ENCODE data around the gene CDKL2. TPM values are rescaled to one million over a fixed set of nuclear protein-coding genes. Genes with fewer than 3 reads are reported as not detected.
A peak's percentile ranks its signal among the peaks of the same experiment; 100 is the strongest.

Gene CDKL2
- total RNA-seq, 1 experiment from 2014 or later = 1.5 TPM

- no peak for DNase-seq (ENCODE audit: low spot score)
- Histone ChIP-seq H3K4me1 (ENCODE audit: insufficient read depth, low read length, poor library complexity, severe bottlenecking) (no peaks in the 10 kb centered on the region), H3K36me3 (ENCODE audit: insufficient read depth, low read length, poor library complexity, severe bottlenecking) (no peaks in the 10 kb centered on the region), H3K4me3 (ENCODE audit: low read depth, low read length, poor library complexity, severe bottlenecking) (no peak overlapping the region), H3K9me3 (ENCODE audit: low read depth, low read length, poor library complexity, severe bottlenecking) (no peaks in the 10 kb centered on the region), H3K27ac (ENCODE audit: low read depth, low read length, poor library complexity, severe bottlenecking) (no peak overlapping the region), H3K27me3 (replicated peaks; ENCODE audit: insufficient read depth, low read depth, low read length, poor library complexity) (no peaks in the 10 kb centered on the region)
- ChIA-PET POLR2A (ENCODE audit: low non-redundant PET) (no interaction called here), CTCF (no interaction called here)
- intact Hi-C loops (cut with micrococcal nuclease; ENCODE audit: unreplicated experiment) = no loop called here
- TF ChIP-seq EZH2 (IDR thresholded peaks at IDR 0.05; ENCODE audit: borderline replicate concordance, low read depth, low read length, poor library complexity, severe bottlenecking) (no peak), CTCF (conservative IDR thresholded peaks at IDR 0.05; ENCODE audit: low read depth, low read length) (no peak)
- BruUV-seq (replicated peaks) = no TSS peak
Measured at GRCh38 chr4:75633846-75634245, 3.5 kb upstream of the CDKL2 start.

GRCh38 chr4:75630937-75631329 is 605 bp upstream of the CDKL2 start:
- no TSS peak for BruUV-seq (replicated peaks)
- no peak overlapping the region for H3K27ac ChIP-seq (ENCODE audit: low read depth, low read length, poor library complexity, severe bottlenecking)
- no peak for DNase-seq (ENCODE audit: low spot score)
- H3K4me1 ChIP-seq (ENCODE audit: insufficient read depth, low read length, poor library complexity, severe bottlenecking) = no peaks in the 10 kb centered on the region
- no peak for TF ChIP-seq EZH2 (IDR thresholded peaks at IDR 0.05; ENCODE audit: borderline replicate concordance, low read depth, low read length, poor library complexity, severe bottlenecking)
- TF ChIP-seq CTCF (conservative IDR thresholded peaks at IDR 0.05; ENCODE audit: low read depth, low read length) = no peak
- intact Hi-C loops (cut with micrococcal nuclease; ENCODE audit: unreplicated experiment) = no loop called here
- POLR2A ChIA-PET (ENCODE audit: low non-redundant PET) = no interaction called here
- no peaks in the 10 kb centered on the region for H3K9me3 ChIP-seq (ENCODE audit: low read depth, low read length, poor library complexity, severe bottlenecking)
- H3K36me3 ChIP-seq (ENCODE audit: insufficient read depth, low read length, poor library complexity, severe bottlenecking) = no peaks in the 10 kb centered on the region
- CTCF ChIA-PET = no interaction called here
- H3K27me3 ChIP-seq (replicated peaks; ENCODE audit: insufficient read depth, low read depth, low read length, poor library complexity) = no peaks in the 10 kb centered on the region
- peak overlapping the region; percentile 53 for H3K4me3 ChIP-seq (ENCODE audit: low read depth, low read length, poor library complexity, severe bottlenecking)

DNA sequence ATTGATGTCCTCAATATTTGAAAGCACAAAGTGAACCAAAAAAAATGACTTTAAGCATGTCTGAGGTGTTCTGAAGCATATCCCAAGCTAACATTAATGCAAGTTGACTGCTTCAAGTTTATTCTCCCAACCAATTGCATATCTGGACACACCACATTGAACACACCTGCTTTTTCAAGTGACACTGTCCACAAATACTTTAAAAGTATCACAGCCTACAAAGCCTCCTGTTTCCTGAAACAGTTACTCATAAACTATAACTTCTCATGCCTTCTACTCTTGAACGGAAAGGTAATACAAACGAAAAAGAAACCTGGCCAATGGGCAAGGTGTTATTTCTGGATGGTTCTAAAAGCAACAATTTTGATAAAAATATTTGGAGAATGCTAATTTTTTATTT is 1.1 kb downstream of the CDKL2 start:
- Histone ChIP-seq H3K27ac (ENCODE audit: low read depth, low read length, poor library complexity, severe bottlenecking) (no peak overlapping the region), H3K4me1 (ENCODE audit: insufficient read depth, low read length, poor library complexity, severe bottlenecking) (no peaks in the 10 kb centered on the region), H3K36me3 (ENCODE audit: insufficient read depth, low read length, poor library complexity, severe bottlenecking) (no peaks in the 10 kb centered on the region), H3K4me3 (ENCODE audit: low read depth, low read length, poor library complexity, severe bottlenecking) (peak overlapping the region; percentile 53), H3K9me3 (ENCODE audit: low read depth, low read length, poor library complexity, severe bottlenecking) (no peaks in the 10 kb centered on the region), H3K27me3 (replicated peaks; ENCODE audit: insufficient read depth, low read depth, low read length, poor library complexity) (no peaks in the 10 kb centered on the region)
- intact Hi-C loops (cut with micrococcal nuclease; ENCODE audit: unreplicated experiment) = no loop called here
- TF ChIP-seq CTCF (conservative IDR thresholded peaks at IDR 0.05; ENCODE audit: low read depth, low read length) = no peak
- TF ChIP-seq EZH2 (IDR thresholded peaks at IDR 0.05; ENCODE audit: borderline replicate concordance, low read depth, low read length, poor library complexity, severe bottlenecking) = no peak
- DNase-seq (ENCODE audit: low spot score) = no peak
- CTCF ChIA-PET = no interaction called here
- POLR2A ChIA-PET (ENCODE audit: low non-redundant PET) = no interaction called here
- no TSS peak for BruUV-seq (replicated peaks)

Measured in A673 (cell line).